Epithelial cell of proximal tubule (primary cell): ENCODE data around the gene TMEM150B. TPM values are rescaled to one million over a fixed set of nuclear protein-coding genes. Genes with fewer than 3 reads are reported as not detected.

Source experiments
- DNase-seq: peaks from one replicate; pipeline ENCODE4 v3.0.0-alpha.2; 2011; ENCODE audit warnings: low read depth
- H3K4me3 ChIP-seq: 2 replicates; pipeline ENCODE4 v1.5.1; 2011; ENCODE audit warnings: low read depth, mild to moderate bottlenecking, low read length
- total RNA-seq: library from RNA; depleted of rRNA; stranded (reverse); fragments of >200 nt; gene quantifications from 2 replicates; pipeline ENCODE4 v1.2.3, GENCODE V29; 2015
- TF ChIP-seq, protein P1 (sequence below): conservative IDR thresholded peaks from 2 replicates; pipeline ENCODE4 v1.5.1; 2012; ENCODE audit warnings: low read depth, mild to moderate bottlenecking, low read length

TMEM150B gene
- total RNA-seq, 1 donor from 2014 or later = not detected

DNA sequence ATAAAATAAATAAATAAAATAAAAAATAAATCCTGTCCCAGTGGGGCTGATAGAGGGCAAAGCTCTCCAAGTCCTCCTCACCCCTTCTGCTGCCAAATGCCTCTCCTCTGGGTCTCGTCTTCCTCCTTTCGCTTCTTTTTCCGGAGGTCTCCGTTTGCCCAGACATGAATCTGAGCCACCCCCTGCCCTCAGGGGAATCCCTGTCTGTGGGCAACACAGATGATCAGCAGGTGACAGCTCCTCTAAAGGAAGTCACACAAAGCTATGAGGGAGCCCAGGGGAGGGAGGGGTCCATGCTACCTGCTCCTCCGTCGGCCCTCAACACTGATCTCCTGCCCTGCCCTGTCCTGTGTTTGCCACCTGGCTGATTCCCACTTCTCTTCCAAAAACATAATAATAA is 479 bp downstream of the TMEM150B start:
- H3K4me3 ChIP-seq = no peak overlapping the region
- TF ChIP-seq, protein P1, sequence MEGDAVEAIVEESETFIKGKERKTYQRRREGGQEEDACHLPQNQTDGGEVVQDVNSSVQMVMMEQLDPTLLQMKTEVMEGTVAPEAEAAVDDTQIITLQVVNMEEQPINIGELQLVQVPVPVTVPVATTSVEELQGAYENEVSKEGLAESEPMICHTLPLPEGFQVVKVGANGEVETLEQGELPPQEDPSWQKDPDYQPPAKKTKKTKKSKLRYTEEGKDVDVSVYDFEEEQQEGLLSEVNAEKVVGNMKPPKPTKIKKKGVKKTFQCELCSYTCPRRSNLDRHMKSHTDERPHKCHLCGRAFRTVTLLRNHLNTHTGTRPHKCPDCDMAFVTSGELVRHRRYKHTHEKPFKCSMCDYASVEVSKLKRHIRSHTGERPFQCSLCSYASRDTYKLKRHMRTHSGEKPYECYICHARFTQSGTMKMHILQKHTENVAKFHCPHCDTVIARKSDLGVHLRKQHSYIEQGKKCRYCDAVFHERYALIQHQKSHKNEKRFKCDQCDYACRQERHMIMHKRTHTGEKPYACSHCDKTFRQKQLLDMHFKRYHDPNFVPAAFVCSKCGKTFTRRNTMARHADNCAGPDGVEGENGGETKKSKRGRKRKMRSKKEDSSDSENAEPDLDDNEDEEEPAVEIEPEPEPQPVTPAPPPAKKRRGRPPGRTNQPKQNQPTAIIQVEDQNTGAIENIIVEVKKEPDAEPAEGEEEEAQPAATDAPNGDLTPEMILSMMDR = no peak
- DNase-seq = no peak

DNA sequence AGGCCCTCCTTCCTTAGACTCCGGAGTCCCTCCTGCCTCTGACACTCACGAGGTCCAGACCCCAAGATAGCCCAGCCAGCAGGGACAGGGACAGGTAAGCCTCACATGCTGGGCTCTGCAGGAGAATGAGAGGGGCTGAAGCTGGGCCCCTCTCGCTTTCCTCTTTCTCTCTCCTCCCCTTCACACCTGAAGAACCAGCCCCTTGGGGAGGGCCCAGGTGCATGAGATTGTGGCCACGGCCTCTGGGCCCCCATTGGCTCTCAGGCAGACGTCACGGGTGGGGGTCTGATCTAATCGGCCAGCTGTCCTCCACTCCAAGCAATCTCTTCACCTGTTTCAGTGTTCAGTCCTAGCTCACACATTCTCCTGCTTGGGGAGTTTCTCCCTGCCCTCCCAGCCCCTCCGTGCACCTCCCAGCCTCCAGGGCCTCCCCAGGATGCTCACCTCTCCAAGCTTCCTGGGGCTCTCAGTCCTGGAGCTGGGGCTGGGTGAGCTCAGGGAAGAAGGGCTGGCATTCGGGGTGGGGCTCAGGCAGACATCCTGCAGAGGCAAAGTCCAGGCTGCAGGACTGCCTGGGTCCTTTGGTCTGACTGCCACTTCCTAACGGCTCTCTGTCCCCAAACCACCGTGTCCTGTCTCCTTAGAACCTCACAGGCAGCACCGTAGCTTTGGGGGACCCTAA is 2.8 kb downstream of the TMEM150B start:
- no peak overlapping the region for H3K4me3 ChIP-seq
- no peak for DNase-seq
- TF ChIP-seq, protein P1 = no peak

DNA sequence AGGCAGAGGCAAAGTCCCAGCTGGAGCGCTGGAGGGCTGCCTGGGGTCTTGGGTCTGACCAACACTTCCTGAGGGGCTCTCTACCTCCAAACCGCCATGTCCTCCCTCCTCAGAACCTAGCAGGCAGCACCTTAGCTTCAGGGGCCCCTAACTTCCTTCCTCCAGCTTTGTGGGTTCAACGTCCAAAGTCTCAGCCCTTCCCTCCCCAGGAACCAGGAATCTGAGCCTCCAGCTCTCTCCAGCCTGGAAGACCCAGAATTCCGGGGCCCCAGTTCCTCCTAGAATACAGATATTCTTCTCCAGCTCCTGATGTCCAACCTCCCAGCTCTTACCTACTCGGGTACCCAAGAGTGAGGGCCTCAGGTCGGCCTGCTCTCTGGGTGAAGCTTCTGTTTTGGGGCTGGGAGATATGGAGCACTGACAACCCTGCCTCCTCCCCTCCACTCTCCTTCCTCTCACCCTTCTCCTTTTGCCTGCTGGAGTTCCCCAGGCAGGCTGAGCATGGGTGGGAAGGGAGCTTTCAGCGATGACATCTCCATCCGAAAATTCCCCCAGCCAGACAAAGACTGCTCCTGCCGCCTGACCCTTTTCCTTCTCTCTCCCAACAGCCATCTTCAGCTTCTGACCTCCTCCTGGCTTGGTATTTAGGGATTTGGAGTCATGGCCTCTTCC is 3.5 kb downstream of the TMEM150B start:
- TF ChIP-seq, protein P1 = no peak
- H3K4me3 ChIP-seq = no peak overlapping the region
- no peak for DNase-seq

DNA sequence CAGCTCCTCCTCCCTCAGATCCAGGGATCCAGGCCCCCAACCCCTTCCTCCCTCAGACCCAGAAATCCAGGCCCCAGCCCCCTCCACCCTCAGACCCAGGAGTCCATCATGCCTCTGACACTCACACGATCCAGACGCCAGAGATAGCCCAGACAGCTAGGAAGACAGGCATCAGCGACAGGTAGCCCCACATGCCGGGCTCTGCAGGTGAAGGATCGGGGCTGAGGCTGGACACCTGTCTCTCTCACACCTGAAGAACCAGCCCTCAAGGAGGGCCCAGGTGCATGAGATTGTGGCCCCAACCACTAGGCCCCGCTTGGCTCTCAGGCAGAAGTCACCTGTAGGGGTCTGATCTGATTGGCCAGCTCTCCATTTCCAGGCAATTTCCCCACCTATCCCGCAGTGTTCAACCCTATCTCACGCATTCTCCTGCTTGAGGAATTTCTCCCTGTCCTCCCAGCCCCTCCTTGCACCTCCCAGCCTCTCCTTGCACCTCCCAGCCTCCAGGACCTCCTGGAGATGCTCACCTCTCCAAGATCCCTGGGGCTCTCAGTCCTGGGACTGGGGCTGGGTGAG is 4.2 kb downstream of the TMEM150B start:
- TF ChIP-seq, protein P1 = no peak
- no peak for DNase-seq
- no peak overlapping the region for H3K4me3 ChIP-seq

DNA sequence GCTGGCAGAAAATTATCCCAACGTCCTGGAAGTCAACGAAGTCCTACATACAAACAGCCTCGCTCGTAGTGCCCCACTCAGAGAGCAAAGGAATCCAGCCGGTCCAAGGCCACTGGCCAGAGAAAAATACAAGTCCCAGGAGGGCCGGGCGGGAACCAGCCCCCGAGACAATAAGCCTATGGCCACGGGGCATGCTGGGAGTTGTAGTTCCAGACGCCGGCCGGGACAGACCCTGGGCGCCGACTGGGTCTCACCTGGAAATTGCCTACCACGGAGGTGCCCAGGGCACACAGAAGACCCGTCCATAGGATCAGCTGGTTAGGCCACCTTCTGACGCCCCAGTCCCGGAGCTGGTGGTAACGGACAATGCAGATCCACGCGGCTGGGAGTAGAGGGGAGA is 5.4 kb downstream of the TMEM150B start:
- TF ChIP-seq, protein P1 = no peak
- no peak overlapping the region for H3K4me3 ChIP-seq
- no peak for DNase-seq

DNA sequence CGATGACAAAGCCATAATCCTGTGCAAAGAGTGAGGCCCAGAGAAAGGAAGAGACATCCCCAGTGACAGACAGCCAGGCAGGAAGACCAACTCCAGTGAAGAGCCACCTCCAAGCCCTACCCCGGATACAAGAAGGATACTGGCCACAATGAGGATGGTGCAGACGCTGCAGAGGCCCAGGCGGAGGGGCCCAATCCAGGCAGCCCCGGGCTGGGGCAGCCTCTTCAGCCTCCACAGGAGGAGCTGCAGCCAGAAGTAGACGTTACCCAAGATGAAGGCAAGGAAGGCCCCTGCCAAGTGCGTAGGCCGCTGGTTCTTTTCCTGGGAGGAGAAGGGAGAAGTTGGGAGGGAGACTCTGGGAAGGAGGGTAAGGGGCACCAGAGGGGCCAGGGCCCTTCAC is 8.5 kb downstream of the TMEM150B start:
- no peak overlapping the region for H3K4me3 ChIP-seq
- TF ChIP-seq, protein P1 = no peak
- no peak for DNase-seq
